PC-3 (cell line): ENCODE measurements around the gene ZDHHC19.

ENCODE experiments used
- EZH2 ChIP-seq: fragments of 300-600 bp; sonication (generic); IDR thresholded peaks from one replicate; pipeline ENCODE4 v1.6.1; 2017; ENCODE audit warnings: antibody characterized with exemption, mild to moderate bottlenecking, low read length; ENCODE audit not compliant: unreplicated experiment
- EZH2phosphoT487 ChIP-seq: fragments of 300-600 bp; sonication (generic); IDR thresholded peaks from 2 replicates; pipeline ENCODE4 v1.6.1; 2018; ENCODE audit warnings: mild to moderate bottlenecking, antibody characterized with exemption, low read length, borderline replicate concordance
- TF ChIP-seq, protein P1 (sequence below): fragments of 300-600 bp; sonication (generic); conservative IDR thresholded peaks from 2 replicates; pipeline ENCODE4 v1.5.1; 2017; ENCODE audit warnings: antibody characterized with exemption, low read depth, mild to moderate bottlenecking, low read length

DNA sequence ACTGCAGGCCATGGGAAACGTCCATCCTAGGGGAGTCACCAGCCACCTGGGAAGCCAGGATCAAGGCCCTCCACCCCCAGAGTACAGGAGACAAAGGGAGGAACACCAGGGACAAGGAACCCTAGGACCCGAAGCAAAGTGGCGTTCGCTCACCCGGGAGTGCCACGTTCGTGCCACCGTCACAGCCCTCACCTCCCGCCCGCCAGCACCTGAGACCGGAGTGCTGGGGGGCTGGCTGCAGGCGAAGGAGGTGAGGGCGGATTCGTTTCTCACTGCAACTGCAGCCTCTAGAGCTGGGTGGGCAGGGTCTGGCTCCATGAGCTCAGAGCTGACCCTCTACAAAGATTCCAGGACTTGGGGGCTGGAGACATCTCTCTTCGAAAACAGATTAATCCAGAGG is 26.3 kb downstream of the ZDHHC19 start:
- TF ChIP-seq EZH2 (no peak), EZH2phosphoT487 (no peak)
- TF ChIP-seq, protein P1, sequence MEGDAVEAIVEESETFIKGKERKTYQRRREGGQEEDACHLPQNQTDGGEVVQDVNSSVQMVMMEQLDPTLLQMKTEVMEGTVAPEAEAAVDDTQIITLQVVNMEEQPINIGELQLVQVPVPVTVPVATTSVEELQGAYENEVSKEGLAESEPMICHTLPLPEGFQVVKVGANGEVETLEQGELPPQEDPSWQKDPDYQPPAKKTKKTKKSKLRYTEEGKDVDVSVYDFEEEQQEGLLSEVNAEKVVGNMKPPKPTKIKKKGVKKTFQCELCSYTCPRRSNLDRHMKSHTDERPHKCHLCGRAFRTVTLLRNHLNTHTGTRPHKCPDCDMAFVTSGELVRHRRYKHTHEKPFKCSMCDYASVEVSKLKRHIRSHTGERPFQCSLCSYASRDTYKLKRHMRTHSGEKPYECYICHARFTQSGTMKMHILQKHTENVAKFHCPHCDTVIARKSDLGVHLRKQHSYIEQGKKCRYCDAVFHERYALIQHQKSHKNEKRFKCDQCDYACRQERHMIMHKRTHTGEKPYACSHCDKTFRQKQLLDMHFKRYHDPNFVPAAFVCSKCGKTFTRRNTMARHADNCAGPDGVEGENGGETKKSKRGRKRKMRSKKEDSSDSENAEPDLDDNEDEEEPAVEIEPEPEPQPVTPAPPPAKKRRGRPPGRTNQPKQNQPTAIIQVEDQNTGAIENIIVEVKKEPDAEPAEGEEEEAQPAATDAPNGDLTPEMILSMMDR = no peak
